ENCODE data around the gene MATN4.

MATN4 gene

DNA sequence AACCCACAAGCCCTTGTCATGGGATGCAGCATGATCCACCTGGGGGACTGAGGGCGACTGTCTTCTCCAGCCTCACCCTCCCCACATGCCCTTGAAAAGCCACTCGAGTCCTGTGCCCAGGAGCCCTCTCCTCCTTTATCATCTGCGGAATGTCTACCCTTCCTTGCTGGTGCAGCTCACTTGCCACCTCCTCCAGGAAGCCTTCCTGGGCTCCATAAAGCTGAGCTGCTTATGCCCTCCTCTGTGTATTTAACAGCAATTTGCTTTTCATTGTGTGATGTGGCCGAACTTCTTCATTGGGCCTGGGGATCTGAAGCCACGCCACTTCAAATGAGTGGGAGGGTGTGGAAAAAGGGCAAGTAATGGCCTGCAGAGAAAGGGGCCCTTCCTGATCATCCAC lies 19.2 kb downstream of the MATN4 start:
- no peak for ATAC-seq (ENCODE audit: insufficient read depth, low read depth)
- Histone ChIP-seq H4K20me1 (ENCODE audit: insufficient read depth, low read length) (no peaks in the 10 kb centered on the region), H3K4me1 (ENCODE audit: insufficient read depth, low read length) (no peaks in the 10 kb centered on the region), H3K4me3 (ENCODE audit: low read depth in 1 of 2, low read length in 2 of 2) (no peak overlapping the region), H3K4me2 (ENCODE audit: insufficient read depth, low read length) (no peak overlapping the region), H2AFZ (ENCODE audit: low read depth, low read length) (no peak overlapping the region), H3K36me3 (ENCODE audit: insufficient read depth, low read length) (no peaks in the 10 kb centered on the region), H3K79me2 (ENCODE audit: insufficient read depth, low read length) (no peaks in the 10 kb centered on the region), H3K27ac (ENCODE audit: low read length) (no peak overlapping the region), H3K9ac (ENCODE audit: low read depth, low read length) (no peak overlapping the region), H3K27me3 (ENCODE audit: insufficient read depth, low read length, poor library complexity) (peaks cover 8% of the 10 kb centered on the region), H3K9me3 (ENCODE audit: insufficient read depth, low read length, severe bottlenecking) (no peaks in the 10 kb centered on the region)
- no peak for TF ChIP-seq EZH2 (IDR thresholded peaks at IDR 0.05; ENCODE audit: borderline replicate concordance, low read depth, low read length, severe bottlenecking)
- TF ChIP-seq, protein P1, sequence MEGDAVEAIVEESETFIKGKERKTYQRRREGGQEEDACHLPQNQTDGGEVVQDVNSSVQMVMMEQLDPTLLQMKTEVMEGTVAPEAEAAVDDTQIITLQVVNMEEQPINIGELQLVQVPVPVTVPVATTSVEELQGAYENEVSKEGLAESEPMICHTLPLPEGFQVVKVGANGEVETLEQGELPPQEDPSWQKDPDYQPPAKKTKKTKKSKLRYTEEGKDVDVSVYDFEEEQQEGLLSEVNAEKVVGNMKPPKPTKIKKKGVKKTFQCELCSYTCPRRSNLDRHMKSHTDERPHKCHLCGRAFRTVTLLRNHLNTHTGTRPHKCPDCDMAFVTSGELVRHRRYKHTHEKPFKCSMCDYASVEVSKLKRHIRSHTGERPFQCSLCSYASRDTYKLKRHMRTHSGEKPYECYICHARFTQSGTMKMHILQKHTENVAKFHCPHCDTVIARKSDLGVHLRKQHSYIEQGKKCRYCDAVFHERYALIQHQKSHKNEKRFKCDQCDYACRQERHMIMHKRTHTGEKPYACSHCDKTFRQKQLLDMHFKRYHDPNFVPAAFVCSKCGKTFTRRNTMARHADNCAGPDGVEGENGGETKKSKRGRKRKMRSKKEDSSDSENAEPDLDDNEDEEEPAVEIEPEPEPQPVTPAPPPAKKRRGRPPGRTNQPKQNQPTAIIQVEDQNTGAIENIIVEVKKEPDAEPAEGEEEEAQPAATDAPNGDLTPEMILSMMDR (IDR thresholded peaks at IDR 0.05; ENCODE audit: borderline replicate concordance, extremely low read depth, low read length, poor library complexity, severe bottlenecking), result no peak
- DNase-seq, result no peak

DNA sequence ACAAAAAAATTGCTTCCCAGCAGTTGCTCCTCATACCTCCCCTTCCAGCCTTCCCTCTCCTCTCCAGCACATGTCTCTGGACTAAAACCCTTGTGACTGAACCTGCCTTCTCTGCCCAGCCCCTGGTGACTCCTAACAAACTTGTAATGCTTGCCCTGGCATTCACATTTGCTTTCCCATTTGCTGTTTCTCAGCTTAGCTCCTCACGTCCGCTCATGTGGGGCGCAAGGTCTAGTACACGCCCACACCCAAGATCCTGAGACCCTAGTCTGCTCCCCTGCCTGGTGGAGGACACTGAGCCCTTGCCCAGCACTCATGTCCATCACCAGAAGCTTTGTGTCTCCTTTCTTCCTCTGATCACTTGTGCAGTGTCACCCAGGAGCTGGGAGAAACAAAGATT lies 19.7 kb downstream of the MATN4 start:
- Histone ChIP-seq H3K79me2 (ENCODE audit: insufficient read depth, low read length) (no peaks in the 10 kb centered on the region), H3K4me2 (ENCODE audit: insufficient read depth, low read length) (no peak overlapping the region), H3K4me1 (ENCODE audit: insufficient read depth, low read length) (no peaks in the 10 kb centered on the region), H3K27ac (ENCODE audit: low read length) (no peak overlapping the region), H3K9ac (ENCODE audit: low read depth, low read length) (no peak overlapping the region), H2AFZ (ENCODE audit: low read depth, low read length) (no peak overlapping the region), H3K36me3 (ENCODE audit: insufficient read depth, low read length) (no peaks in the 10 kb centered on the region), H3K4me3 (ENCODE audit: low read depth in 1 of 2, low read length in 2 of 2) (no peak overlapping the region), H3K27me3 (ENCODE audit: insufficient read depth, low read length, poor library complexity) (peaks cover 8% of the 10 kb centered on the region), H3K9me3 (ENCODE audit: insufficient read depth, low read length, severe bottlenecking) (no peaks in the 10 kb centered on the region), H4K20me1 (ENCODE audit: insufficient read depth, low read length) (no peaks in the 10 kb centered on the region)
- no peak for ATAC-seq (ENCODE audit: insufficient read depth, low read depth)
- no peak for TF ChIP-seq EZH2 (IDR thresholded peaks at IDR 0.05; ENCODE audit: borderline replicate concordance, low read depth, low read length, severe bottlenecking)
- DNase-seq, result no peak

DNA sequence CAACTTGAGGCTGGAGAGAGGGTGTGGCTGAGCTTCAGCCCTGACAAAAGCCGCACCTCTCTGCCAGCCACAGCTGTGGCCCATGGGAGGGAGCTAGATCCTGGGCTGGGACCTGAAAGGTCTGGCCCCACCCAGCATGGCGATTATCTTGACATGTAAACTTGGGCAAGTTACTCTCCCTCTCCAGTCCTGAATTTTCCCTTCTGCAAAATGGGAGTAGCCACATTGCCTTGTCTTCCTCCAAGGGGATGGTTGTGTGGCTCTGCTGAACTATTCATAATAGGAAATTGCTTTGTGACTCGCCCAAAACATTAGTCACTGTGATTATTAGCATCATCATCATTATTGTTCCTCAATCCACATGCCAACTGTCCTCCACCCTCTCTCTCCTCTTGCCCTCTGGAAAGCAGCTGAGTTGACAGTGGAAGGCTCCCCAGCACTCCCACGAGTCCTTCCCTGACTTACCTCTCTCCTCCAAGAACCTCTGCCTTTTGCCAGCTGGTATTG lies 24.5 kb downstream of the MATN4 start:
- DNase-seq (no peak), ATAC-seq (ENCODE audit: insufficient read depth, low read depth) (no peak)
- Histone ChIP-seq H3K4me2 (ENCODE audit: insufficient read depth, low read length) (no peak overlapping the region), H4K20me1 (ENCODE audit: insufficient read depth, low read length) (no peaks in the 10 kb centered on the region), H3K27me3 (ENCODE audit: insufficient read depth, low read length, poor library complexity) (peaks cover 10% of the 10 kb centered on the region), H3K27ac (ENCODE audit: low read length) (no peak overlapping the region), H3K9ac (ENCODE audit: low read depth, low read length) (no peak overlapping the region), H3K9me3 (ENCODE audit: insufficient read depth, low read length, severe bottlenecking) (no peaks in the 10 kb centered on the region), H3K4me3 (ENCODE audit: low read depth in 1 of 2, low read length in 2 of 2) (no peak overlapping the region), H3K4me1 (ENCODE audit: insufficient read depth, low read length) (no peaks in the 10 kb centered on the region), H2AFZ (ENCODE audit: low read depth, low read length) (no peak overlapping the region), H3K36me3 (ENCODE audit: insufficient read depth, low read length) (no peaks in the 10 kb centered on the region), H3K79me2 (ENCODE audit: insufficient read depth, low read length) (no peaks in the 10 kb centered on the region)
- TF ChIP-seq EZH2 (IDR thresholded peaks at IDR 0.05; ENCODE audit: borderline replicate concordance, low read depth, low read length, severe bottlenecking), result no peak
- TF ChIP-seq, protein P1 (IDR thresholded peaks at IDR 0.05; ENCODE audit: borderline replicate concordance, extremely low read depth, low read length, poor library complexity, severe bottlenecking), result no peak

DNA sequence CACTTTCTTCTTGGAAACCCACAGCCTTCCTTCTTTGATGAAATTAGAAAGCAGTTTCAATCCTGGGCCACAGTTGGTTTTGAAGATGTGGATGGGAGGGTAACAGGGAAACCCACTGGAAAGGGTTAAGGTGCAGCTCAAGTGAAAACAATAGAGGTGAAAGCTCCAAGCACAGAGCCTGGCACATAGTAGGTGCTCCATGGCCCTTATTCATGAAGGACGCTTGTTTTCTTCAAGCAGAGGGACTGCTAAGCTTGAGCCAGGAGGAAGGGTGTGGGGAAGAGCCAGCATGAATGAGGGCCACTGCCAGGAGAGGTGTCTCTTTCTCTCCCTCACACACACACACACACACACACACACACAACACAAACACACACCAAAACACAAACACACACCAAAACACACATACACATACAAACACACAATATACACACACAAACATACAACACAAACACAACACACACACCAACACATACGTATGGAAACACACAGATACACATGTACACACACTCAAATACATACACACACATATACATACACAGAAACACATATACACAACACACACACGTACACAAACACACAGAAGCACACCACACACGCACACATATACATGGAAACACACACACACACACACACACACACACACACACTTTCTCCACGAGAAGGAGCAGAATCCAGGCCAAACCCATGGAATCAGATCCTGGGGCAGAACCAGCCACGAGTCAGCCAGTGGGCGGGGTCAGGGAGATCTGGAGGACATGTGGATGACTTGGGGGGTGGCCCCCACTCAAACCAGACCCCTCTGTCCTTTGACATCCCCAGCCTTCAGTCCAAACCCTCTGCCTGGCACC lies 25.2 kb downstream of the MATN4 start:
- Histone ChIP-seq H4K20me1 (ENCODE audit: insufficient read depth, low read length) (no peaks in the 10 kb centered on the region), H3K9ac (ENCODE audit: low read depth, low read length) (no peak overlapping the region), H3K4me3 (ENCODE audit: low read depth in 1 of 2, low read length in 2 of 2) (no peak overlapping the region), H3K9me3 (ENCODE audit: insufficient read depth, low read length, severe bottlenecking) (no peaks in the 10 kb centered on the region), H3K4me1 (ENCODE audit: insufficient read depth, low read length) (no peaks in the 10 kb centered on the region), H3K27ac (ENCODE audit: low read length) (no peak overlapping the region), H2AFZ (ENCODE audit: low read depth, low read length) (no peak overlapping the region), H3K36me3 (ENCODE audit: insufficient read depth, low read length) (no peaks in the 10 kb centered on the region), H3K79me2 (ENCODE audit: insufficient read depth, low read length) (no peaks in the 10 kb centered on the region), H3K27me3 (ENCODE audit: insufficient read depth, low read length, poor library complexity) (peaks cover 6% of the 10 kb centered on the region), H3K4me2 (ENCODE audit: insufficient read depth, low read length) (no peak overlapping the region)
- TF ChIP-seq, protein P1 (IDR thresholded peaks at IDR 0.05; ENCODE audit: borderline replicate concordance, extremely low read depth, low read length, poor library complexity, severe bottlenecking), result no peak
- no peak for TF ChIP-seq EZH2 (IDR thresholded peaks at IDR 0.05; ENCODE audit: borderline replicate concordance, low read depth, low read length, severe bottlenecking)
- DNase-seq, result no peak
- ATAC-seq (ENCODE audit: insufficient read depth, low read depth), result no peak
